Sciatic nerve (tissue), 2 donors: ENCODE results near the gene MAPRE2. TPM values are rescaled to one million over a fixed set of nuclear protein-coding genes. Genes with fewer than 3 reads are reported as not detected.
"Not testable (repeated sequence)": the region's sequence is repeated elsewhere in the genome, so short reads cannot be mapped to it uniquely, and the experiment has no call there.

ENCODE experiments used
- ATAC-seq: fragments of 200-7000 bp; cut with Tn5 transposase; one replicate; pipeline ENCODE4 v1.9.1; 2020; ENCODE audit warnings: mild to moderate bottlenecking, moderate library complexity
- DNase-seq: peaks from one replicate; pipeline ENCODE4 v3.0.0-alpha.2; 2020; ENCODE audit warnings: low spot score
- intact Hi-C: fragments of 100-400 bp; cut with DNase I; formaldehyde crosslinking; loops from one replicate; pipeline ENCODE4 v1.14.2; 2022
- total RNA-seq: library from RNA; stranded (reverse); fragmentation: NEBNext Ultra II Directional; extraction: Animal tissue kit (Norgen Biotek cat#: 25700); gene quantifications from one replicate; pipeline ENCODE4 v1.2.1, GENCODE V29; 2021
- donor health status: DM: no; HTN: no; CAD: no.
- donor health status: DM: no; HTN: no; CAD: no.

Gene MAPRE2
- total RNA-seq, 1 donor from 2014 or later: 51.8 TPM

DNA sequence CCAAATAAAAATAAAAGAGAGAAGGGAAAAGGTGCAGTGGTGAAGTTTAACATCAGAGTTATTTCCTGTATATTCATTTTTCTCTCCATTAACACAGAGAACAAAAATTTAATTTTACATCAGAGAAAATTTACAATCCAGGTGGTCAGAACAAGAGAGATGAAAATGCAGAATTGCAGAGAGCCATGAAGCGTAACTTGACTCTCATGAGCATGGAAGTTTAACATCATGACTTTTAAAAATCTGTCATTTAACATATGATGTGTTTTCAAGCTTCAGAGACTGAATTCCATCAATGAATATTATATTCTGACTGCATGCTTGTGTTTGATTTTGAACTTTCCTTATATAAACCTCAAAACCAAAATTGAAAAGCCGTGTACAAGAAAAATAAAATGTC is 120.3 kb downstream of the MAPRE2 start:
- ATAC-seq: no peak
- intact Hi-C loops: no loop called here
- no peak for DNase-seq

GRCh38 chr18:35161934-35162333 is 120.7 kb downstream of the MAPRE2 start:
- ATAC-seq: no peak
- intact Hi-C loops: no loop called here

GRCh38 chr18:35163014-35163539 is 121.9 kb downstream of the MAPRE2 start:
- intact Hi-C loops: no loop called here
- DNase-seq: no peak
- peak; percentile 33 for ATAC-seq

More at GRCh38 chr18:35161934-35162333, 120.7 kb downstream of the MAPRE2 start:
- no peak for DNase-seq

GRCh38 chr18:35163721-35164120 is 122.5 kb downstream of the MAPRE2 start:
- ATAC-seq (no peak), DNase-seq (no peak)
- intact Hi-C loops: no loop called here

GRCh38 chr18:35164133-35164532 is 122.9 kb downstream of the MAPRE2 start:
- intact Hi-C loops: no loop called here
- ATAC-seq: peak; percentile 58

GRCh38 chr18:35167332-35167731 is 126.1 kb downstream of the MAPRE2 start:
- ATAC-seq (no peak), DNase-seq (no peak)
- intact Hi-C loops: no loop called here

More at GRCh38 chr18:35164133-35164532, 122.9 kb downstream of the MAPRE2 start:
- no peak for DNase-seq

GRCh38 chr18:35167857-35168256 is 126.6 kb downstream of the MAPRE2 start:
- ATAC-seq (no peak), DNase-seq (no peak)
- intact Hi-C loops: no loop called here

GRCh38 chr18:35170323-35170722 is 129.1 kb downstream of the MAPRE2 start:
- DNase-seq, ATAC-seq, intact Hi-C loops: not testable (repeated sequence)

DNA sequence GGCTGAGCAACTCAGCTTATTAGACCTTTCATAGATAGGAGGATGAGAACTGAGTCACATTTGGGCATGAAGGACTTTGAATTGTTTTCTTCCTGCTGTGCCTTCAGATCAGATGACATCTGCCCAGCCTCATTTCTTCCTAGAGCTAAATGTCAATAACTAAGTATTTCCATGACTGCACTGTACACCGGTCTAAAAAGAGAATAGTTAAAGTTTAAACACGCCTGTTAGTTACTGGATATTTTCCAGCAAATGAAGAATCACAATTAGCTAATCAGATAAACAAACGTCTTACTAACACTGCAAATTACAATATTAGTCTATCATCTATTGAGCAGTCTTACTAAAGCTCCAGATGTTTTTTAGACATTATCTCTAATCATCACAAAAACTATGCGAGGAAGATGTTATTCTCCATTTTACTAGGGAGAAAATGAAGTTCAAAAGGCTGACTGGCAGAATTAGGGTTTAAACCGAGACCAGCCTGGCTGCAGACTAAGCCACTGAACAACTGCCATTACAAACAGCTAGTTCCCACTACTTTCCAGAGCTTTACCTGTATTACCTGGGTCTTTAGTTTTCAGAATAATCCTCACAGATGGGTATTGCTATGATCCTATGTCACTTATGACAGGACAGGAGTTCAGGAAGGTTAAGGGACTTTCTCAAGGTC is 130.2 kb downstream of the MAPRE2 start:
- intact Hi-C loops: no loop called here
- DNase-seq: no peak
- peak; percentile 41 for ATAC-seq

DNA sequence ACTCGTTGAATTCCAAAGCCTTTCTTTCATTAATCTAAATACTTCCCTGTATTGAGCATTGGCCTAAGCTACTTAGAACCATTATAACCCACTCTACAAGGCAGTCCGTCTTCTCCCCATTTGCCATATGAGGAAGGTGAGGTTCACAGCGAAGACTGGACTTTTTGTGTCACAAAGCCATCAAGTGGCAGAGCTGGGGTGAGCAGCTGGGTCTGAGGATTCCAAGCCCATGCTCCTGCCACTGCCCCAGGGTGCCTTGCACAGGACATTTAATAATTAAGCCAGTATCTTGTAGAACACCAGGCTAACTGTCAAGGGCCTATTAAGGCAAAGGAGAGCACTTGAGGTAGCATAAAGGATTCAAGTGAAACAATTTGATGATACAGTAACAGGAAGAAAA is 130.8 kb downstream of the MAPRE2 start:
- intact Hi-C loops: no loop called here
- ATAC-seq (no peak), DNase-seq (no peak)

- peak; percentile 46 for ATAC-seq
- intact Hi-C loops: no loop called here
Measured at GRCh38 chr18:35172451-35173035, 131.3 kb downstream of the MAPRE2 start.

GRCh38 chr18:35174093-35174731 is 133.0 kb downstream of the MAPRE2 start:
- no peak for DNase-seq
- no peak for ATAC-seq
- intact Hi-C loops: no loop called here

More at GRCh38 chr18:35172451-35173035, 131.3 kb downstream of the MAPRE2 start:
- no peak for DNase-seq

GRCh38 chr18:35174745-35175144 is 133.5 kb downstream of the MAPRE2 start:
- ATAC-seq (no peak), DNase-seq (no peak)
- intact Hi-C loops: no loop called here

DNA sequence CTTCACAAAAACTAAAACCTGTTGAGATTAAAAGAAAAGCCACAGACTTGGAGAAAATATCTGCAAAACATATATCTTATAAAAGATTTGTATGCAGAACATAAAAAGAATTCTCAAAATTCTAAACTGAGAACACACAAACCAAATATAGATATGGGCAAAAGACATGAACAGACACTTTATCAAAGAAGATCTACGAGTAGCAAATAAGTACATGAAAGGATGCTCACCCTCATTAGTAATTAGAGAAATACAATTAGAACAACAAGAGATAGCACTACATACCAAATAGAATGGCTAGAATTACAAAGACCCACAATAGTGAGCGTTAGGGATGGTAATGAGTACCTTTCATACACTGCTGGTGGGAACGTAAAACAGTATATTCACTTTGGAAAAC is 135.7 kb downstream of the MAPRE2 start:
- ATAC-seq: no peak
- no peak for DNase-seq
- intact Hi-C loops: no loop called here

- DNase-seq: no peak
Measured at GRCh38 chr18:35178260-35178659, 137.0 kb downstream of the MAPRE2 start.

DNA sequence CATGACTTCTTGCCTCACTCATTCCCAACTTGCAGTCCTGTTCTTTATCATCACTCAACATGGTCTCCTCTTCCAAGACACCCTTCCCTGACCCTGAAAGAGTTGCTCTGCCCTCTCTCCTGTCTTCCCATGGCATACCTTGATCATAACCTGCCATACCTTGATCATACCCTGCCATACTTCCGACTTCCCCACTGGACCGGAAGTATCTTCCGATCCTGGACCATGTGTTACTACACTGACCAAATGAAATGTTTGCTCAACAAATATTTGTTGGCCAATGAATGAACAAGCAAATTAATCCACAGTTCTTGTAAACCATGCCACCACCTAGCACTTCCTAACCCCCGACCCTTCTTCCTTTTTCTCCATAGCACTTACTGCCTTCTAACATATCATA is 138.7 kb downstream of the MAPRE2 start:
- intact Hi-C loops: no loop called here
- DNase-seq (no peak), ATAC-seq (no peak)

More at GRCh38 chr18:35178260-35178659, 137.0 kb downstream of the MAPRE2 start:
- intact Hi-C loops: no loop called here
- ATAC-seq: no peak

DNA sequence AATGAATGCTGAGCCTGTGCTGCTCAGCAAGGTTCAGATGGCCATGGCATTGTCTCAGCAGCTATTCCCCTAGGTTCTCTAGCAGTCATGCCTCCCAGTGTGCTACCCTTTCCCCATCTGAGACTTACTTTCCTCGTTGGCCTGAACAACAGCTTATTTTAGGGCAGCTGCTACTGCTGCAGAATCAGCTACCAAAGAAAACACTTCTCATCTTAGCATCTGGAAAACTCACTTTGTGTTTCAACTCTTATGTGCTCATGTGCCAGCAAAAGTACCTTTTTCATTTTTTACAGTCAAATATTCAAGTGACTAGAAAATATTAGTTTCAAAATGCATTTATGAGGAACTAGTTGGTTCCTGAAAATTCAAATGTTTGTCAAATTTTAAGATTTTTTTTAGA is 139.2 kb downstream of the MAPRE2 start:
- no peak for ATAC-seq
- DNase-seq: no peak
- intact Hi-C loops: no loop called here

DNA sequence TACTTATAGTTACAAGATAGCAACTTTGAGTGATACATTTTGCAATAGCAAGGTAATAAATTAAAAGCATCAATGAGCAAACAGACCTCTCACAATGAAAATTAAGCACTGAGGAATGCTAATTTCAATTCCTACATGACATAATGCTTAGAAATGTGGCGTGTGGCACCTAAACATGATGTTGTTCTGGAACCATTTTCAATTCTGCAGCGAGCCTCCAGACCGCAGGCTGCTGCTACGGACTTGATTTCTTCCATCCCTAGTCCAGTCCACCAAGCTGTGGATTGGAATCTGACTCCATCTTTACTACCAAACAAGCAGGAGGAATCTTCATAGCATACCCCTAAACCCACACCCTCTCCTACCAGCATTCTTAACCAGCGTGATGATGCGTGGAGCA is 140.9 kb downstream of the MAPRE2 start:
- intact Hi-C loops: no loop called here
- DNase-seq (no peak), ATAC-seq (no peak)

DNA sequence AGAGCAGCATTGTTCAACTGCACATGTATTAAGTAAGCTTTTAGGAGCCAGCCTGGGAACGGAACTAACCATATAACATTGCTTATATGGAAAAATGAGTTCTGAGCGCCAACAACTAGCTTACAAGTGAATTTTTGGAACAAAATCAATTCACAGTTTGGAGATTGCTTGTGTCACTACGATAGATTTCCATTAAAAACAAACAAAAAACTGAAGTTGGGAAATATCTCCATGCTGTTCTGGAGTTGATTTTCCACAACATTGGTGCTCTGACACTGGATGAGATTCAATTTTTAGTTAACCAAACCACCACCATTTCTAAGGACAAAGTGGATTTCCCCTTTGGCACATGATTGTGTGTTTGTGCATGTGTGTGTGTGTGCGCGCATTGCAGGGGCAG is 142.7 kb downstream of the MAPRE2 start:
- intact Hi-C loops: no loop called here
- DNase-seq: no peak
- ATAC-seq: no peak

DNA sequence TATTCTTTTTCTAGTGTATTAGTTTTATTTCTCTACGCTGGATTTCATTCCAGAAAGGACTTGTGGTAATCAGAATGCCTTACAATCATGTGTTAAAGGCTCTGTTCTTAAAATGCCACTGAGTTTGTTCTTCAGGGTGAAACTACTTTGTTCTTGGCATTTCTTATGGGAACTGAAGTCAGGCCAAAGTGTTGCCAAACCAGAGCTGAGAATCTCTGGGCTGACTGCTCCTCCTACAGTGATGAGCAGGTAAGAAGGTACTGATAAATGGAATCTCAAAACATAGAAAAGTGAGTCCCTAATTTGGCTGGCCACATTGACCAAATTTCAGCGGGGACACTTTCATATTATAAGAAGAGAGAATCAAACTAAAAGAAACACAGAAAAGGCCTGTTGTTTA is 144.6 kb downstream of the MAPRE2 start:
- ATAC-seq (no peak), DNase-seq (no peak)
- intact Hi-C loops: no loop called here
